CD8-positive, alpha-beta memory T cell (primary cell): ENCODE data around the gene PSMD1. TPM values are rescaled to one million over a fixed set of nuclear protein-coding genes. Genes with fewer than 3 reads are reported as not detected.

Experiments used
- CTCF ChIA-PET: fragments of 350-600 bp; sonication (Branson Sonifier 250); formaldehyde crosslinking; loops from one replicate; lab custom pipeline; 2021; ENCODE audit warnings: antibody characterized with exemption; lab: Charles Lee
- POLR2A ChIA-PET: fragments of 350-600 bp; sonication (Branson Sonifier 250); formaldehyde crosslinking; loops from one replicate; lab custom pipeline; 2021; ENCODE audit warnings: antibody characterized with exemption; lab: Charles Lee
- DNase-seq, 5 donors: peaks; one replicate each; pipeline versions ENCODE4 v3.0.0 to v3.0.0-alpha.2; 2020 to 2022; ENCODE audit warnings: mixed read lengths in 1 of 5
- H3K27ac ChIP-seq: one replicate; pipeline ENCODE4 v1.7.0; 2013; ENCODE audit warnings: low read depth, mild to moderate bottlenecking, low read length, moderate library complexity
- H3K27me3 ChIP-seq: 2 replicates; pipeline ENCODE4 v1.7.0; 2013; ENCODE audit warnings: low read length, mild to moderate bottlenecking; ENCODE audit not compliant: insufficient read depth, poor library complexity, severe bottlenecking
- H3K36me3 ChIP-seq: 2 replicates; pipeline ENCODE4 v1.7.0; 2013; ENCODE audit warnings: mild to moderate bottlenecking, low read length, moderate library complexity; ENCODE audit not compliant: insufficient read depth
- H3K4me1 ChIP-seq: 2 replicates; pipeline ENCODE4 v1.7.0; 2013; ENCODE audit warnings: mild to moderate bottlenecking, low read length, moderate library complexity; ENCODE audit not compliant: insufficient read depth
- H3K4me3 ChIP-seq: 2 replicates; pipeline ENCODE4 v1.7.0; 2013; ENCODE audit warnings: mild to moderate bottlenecking, low read length
- H3K9me3 ChIP-seq: 2 replicates; pipeline ENCODE4 v1.7.0; 2013; ENCODE audit warnings: mild to moderate bottlenecking, low read length
- H3K27ac Mint-ChIP-seq, 8 donors: one replicate each; pipeline ENCODE4 v1.8.0; 2020 to 2021; ENCODE audit warnings: mixed read lengths in 8 of 8, mild to moderate bottlenecking in 6 of 8, inconsistent platforms in 3 of 8, moderate library complexity in 3 of 8
- H3K27me3 Mint-ChIP-seq, 2 donors: one replicate each; pipeline ENCODE4 v1.8.0; 2020 to 2021; ENCODE audit warnings: mixed read lengths in 2 of 2, mild to moderate bottlenecking in 1 of 2, moderate library complexity in 1 of 2
- H3K36me3 Mint-ChIP-seq, 3 donors: one replicate each; pipeline ENCODE4 v1.8.0; 2020 to 2021; ENCODE audit warnings: mixed read lengths in 3 of 3, inconsistent platforms in 1 of 3, mild to moderate bottlenecking in 1 of 3
- H3K4me1 Mint-ChIP-seq, 3 donors: one replicate each; pipeline ENCODE4 v1.8.0; 2020 to 2021; ENCODE audit warnings: mixed read lengths in 3 of 3, inconsistent platforms in 1 of 3, mild to moderate bottlenecking in 1 of 3
- H3K4me3 Mint-ChIP-seq, 7 donors: one replicate each; pipeline ENCODE4 v1.8.0; 2020 to 2021; ENCODE audit warnings: mixed read lengths in 7 of 7, mild to moderate bottlenecking in 6 of 7, moderate library complexity in 4 of 7, inconsistent platforms in 2 of 7
- H3K9me3 Mint-ChIP-seq, 5 donors: one replicate each; pipeline ENCODE4 v1.8.0; 2020 to 2022; ENCODE audit warnings: mixed read lengths in 5 of 5, mild to moderate bottlenecking in 3 of 5, moderate library complexity in 2 of 5, inconsistent platforms in 1 of 5
- polyA plus RNA-seq: library from polyadenylated mRNA; unstranded; fragments of 300-500 nt; fragmentation: Illumina TruSeq; gene quantifications from one replicate; pipeline ENCODE4 v1.2.3, GENCODE V29; 2021
- total RNA-seq, 2 experiments: library from RNA; stranded (reverse); gene quantifications; one replicate each; pipeline ENCODE4 v1.2.3, GENCODE V29; 2021

PSMD1 gene
- total and polyA plus RNA-seq, 3 experiments from 2014 or later, result 60.6 to 176 (median 164) TPM

GRCh38 chr2:231221761-231222160 is 165.1 kb downstream of the PSMD1 start:
- Mint-ChIP-seq H3K36me3 (peaks cover 0 to 2% (median 0%) of the 10 kb centered on the region in 3 donors), H3K27me3 (no peaks in the 10 kb centered on the region), H3K4me1 (no peaks in the 10 kb centered on the region), H3K9me3 (no peaks in the 10 kb centered on the region), H3K27ac (no peak overlapping the region), H3K4me3 (no peak overlapping the region)
- no peaks in the 10 kb centered on the region for H3K4me1 ChIP-seq
- CTCF ChIA-PET, result no interaction called here
- no peak overlapping the region for H3K4me3 ChIP-seq
- no peaks in the 10 kb centered on the region for H3K9me3 ChIP-seq
- DNase-seq, result no peak
- H3K27ac ChIP-seq, result no peak overlapping the region
- H3K27me3 ChIP-seq, result no peaks in the 10 kb centered on the region
- POLR2A ChIA-PET, result no interaction called here
- H3K36me3 ChIP-seq, result no peaks in the 10 kb centered on the region

Other genes with a start within 250 kb of the PSMD1 start
- gene ITM2C, start 191.9 kb upstream of the PSMD1 start, total RNA-seq, result 10 to 100 TPM; 56.1 to 58.6 TPM
- 50.1 TPM for gene ITM2C, start 191.9 kb upstream of the PSMD1 start, polyA plus RNA-seq
- gene GPR55, start 131.6 kb upstream of the PSMD1 start, total RNA-seq, result 10 to 100 TPM; 11.1 to 11.6 TPM
- gene GPR55, start 131.6 kb upstream of the PSMD1 start, polyA plus RNA-seq, result 3.5 TPM
- under 1 TPM in 1 of 2 experiments, not detected in 1; 0.24 TPM for gene SPATA3, start 60.7 kb upstream of the PSMD1 start, total RNA-seq
- gene SPATA3, start 60.7 kb upstream of the PSMD1 start, polyA plus RNA-seq, result not detected
- gene C2orf72, start 19.3 kb upstream of the PSMD1 start, total RNA-seq, result under 1 TPM in 1 of 2 experiments, not detected in 1; 0.18 TPM
- not detected for gene C2orf72, start 19.3 kb upstream of the PSMD1 start, polyA plus RNA-seq
- not detected for gene HTR2B, start 68.2 kb downstream of the PSMD1 start, total RNA-seq
- gene HTR2B, start 68.2 kb downstream of the PSMD1 start, polyA plus RNA-seq, result not detected
- gene ARMC9, start 141.8 kb downstream of the PSMD1 start, total RNA-seq, result 1 to 10 TPM; 5.3 to 6.4 TPM
- gene ARMC9, start 141.8 kb downstream of the PSMD1 start, polyA plus RNA-seq, result 1.0 TPM